ENCODE measurements around the gene ACAA2. TPM values are rescaled to one million over a fixed set of nuclear protein-coding genes. Genes with fewer than 3 reads are reported as not detected.

The ACAA2 gene
- total and polyA plus RNA-seq, 9 donors, result 28.6 to 96.2 (median 44.1) TPM

- Histone ChIP-seq H3K4me3 (no peak overlapping the region), H3K27ac (no peak overlapping the region), H3K4me1 (ENCODE audit: insufficient read depth) (no peaks in the 10 kb centered on the region), H3K9me3 (no peaks in the 10 kb centered on the region), H3K36me3 (no peaks in the 10 kb centered on the region), H3K27me3 (no peaks in the 10 kb centered on the region)
- WGBS, 3 donors, result 14 to 26% (median 21%) methylated on average over 3 of the region's 3 CpGs
- no peak for DNase-seq
- intact Hi-C loops (cut with DNase I), result loop anchor here in 2 of 4 donors (10.0 kb wide), 1 partner anchor 199 kb away; the partner anchor contains the start of gene LIPG (in 2 of the 2)
- TF ChIP-seq POLR2A (IDR thresholded peaks at IDR 0.05), result no peak
- TF ChIP-seq, protein P1, sequence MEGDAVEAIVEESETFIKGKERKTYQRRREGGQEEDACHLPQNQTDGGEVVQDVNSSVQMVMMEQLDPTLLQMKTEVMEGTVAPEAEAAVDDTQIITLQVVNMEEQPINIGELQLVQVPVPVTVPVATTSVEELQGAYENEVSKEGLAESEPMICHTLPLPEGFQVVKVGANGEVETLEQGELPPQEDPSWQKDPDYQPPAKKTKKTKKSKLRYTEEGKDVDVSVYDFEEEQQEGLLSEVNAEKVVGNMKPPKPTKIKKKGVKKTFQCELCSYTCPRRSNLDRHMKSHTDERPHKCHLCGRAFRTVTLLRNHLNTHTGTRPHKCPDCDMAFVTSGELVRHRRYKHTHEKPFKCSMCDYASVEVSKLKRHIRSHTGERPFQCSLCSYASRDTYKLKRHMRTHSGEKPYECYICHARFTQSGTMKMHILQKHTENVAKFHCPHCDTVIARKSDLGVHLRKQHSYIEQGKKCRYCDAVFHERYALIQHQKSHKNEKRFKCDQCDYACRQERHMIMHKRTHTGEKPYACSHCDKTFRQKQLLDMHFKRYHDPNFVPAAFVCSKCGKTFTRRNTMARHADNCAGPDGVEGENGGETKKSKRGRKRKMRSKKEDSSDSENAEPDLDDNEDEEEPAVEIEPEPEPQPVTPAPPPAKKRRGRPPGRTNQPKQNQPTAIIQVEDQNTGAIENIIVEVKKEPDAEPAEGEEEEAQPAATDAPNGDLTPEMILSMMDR (IDR thresholded peaks at IDR 0.05), result no peak
- TF ChIP-seq EP300 (IDR thresholded peaks at IDR 0.05), result no peak
Observed at GRCh38 chr18:49764032-49764431, 49.3 kb downstream of the ACAA2 start.

DNA sequence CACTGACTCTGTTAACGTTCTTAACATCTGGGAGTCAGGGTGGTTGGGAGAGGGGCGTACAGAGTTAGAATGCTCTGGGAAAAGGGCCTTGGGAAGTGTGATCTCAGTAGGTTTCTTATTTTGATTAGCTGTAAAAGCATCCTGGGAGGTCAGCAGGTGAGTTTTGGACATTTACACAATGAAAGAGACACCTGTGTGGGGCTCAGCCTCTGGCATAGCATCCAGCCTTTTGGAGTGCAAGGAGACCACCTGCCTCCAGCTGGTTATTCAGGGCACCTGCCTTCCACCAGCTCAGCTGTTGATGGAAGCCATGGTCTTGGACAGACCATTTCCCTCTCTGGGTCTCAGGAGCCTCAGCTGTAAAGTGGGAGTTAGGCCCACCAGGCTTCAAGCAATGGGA is 49.7 kb downstream of the ACAA2 start:
- no peak overlapping the region for H3K27ac ChIP-seq
- no peaks in the 10 kb centered on the region for H3K27me3 ChIP-seq
- no peaks in the 10 kb centered on the region for H3K4me1 ChIP-seq (ENCODE audit: insufficient read depth)
- DNase-seq, result no peak
- H3K9me3 ChIP-seq, result no peaks in the 10 kb centered on the region
- intact Hi-C loops (cut with DNase I), result loop anchor here in 2 of 4 donors (10.0 kb wide), 1 partner anchor 199 kb away; the partner anchor contains the start of gene LIPG (in 2 of the 2)
- H3K36me3 ChIP-seq, result no peaks in the 10 kb centered on the region
- WGBS, 3 donors, result 85 to 94% (median 93%) methylated on average over 2 of the region's 2 CpGs
- H3K4me3 ChIP-seq, result no peak overlapping the region
- TF ChIP-seq, protein P1 (IDR thresholded peaks at IDR 0.05), result no peak
- TF ChIP-seq EP300 (IDR thresholded peaks at IDR 0.05) (no peak), POLR2A (IDR thresholded peaks at IDR 0.05) (no peak)

DNA sequence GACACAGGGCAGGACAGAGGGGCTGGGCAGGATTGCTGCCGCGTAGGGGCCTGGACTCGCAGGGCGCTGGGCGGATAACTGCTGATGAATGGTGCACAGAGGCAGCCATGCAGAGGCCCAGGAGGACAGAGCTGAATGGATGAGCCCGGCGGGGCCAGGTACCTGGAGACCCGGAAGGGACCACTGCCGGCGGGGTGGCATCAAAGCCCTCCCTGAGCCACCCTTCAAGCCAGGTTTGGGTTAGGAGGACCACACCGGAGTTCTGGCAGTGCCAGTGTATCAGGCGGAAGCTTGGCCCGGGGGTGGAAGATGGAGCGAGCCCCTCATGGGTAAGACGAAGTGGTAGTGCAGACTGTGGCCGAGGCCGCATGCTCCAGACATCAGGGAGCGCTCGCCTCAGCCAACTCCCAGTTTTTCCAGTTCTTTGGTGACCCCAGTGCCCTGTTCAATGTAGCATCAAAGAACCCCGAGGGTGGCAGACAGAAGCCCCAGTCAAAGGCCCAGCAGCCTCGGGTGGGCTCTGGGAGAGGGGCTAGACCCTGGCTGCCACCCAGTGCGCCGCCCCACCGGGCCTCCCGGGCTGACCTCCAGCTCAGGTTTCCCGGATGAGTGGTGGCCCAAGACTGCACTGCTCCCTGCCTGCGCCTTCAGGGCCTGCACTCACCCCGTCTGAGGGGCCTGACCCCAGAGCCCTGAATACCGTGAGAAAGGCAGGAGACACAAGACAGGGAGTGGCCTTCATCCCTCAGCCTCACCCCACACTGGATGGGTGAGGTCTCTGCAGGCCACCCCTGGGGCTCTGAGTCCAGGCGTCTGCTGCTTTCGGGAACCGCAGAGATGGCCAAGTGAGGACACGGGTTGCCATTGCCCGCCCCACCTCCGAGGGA is 50.9 kb downstream of the ACAA2 start:
- DNase-seq, result no peak
- intact Hi-C loops (cut with DNase I), result loop anchor here in 2 of 4 donors (10.0 kb wide), 1 partner anchor 198 kb away; the partner anchor contains the start of gene LIPG (in 2 of the 2)

GRCh38 chr18:49761771-49762170 is 51.6 kb downstream of the ACAA2 start:
- intact Hi-C loops (cut with DNase I), result loop anchor here in 2 of 4 donors (10.0 kb wide), 1 partner anchor 197 kb away; the partner anchor contains the start of gene LIPG (in 2 of the 2)
- H3K36me3 ChIP-seq, result no peaks in the 10 kb centered on the region
- no peaks in the 10 kb centered on the region for H3K27me3 ChIP-seq
- 78 to 84% (median 84%) methylated on average over 9 to 10 of the region's 10 CpGs for WGBS, 3 donors
- no peaks in the 10 kb centered on the region for H3K4me1 ChIP-seq (ENCODE audit: insufficient read depth)
- DNase-seq, result no peak
- TF ChIP-seq EP300 (IDR thresholded peaks at IDR 0.05) (no peak), POLR2A (IDR thresholded peaks at IDR 0.05) (no peak)
- TF ChIP-seq, protein P1 (IDR thresholded peaks at IDR 0.05), result no peak
- no peak overlapping the region for H3K27ac ChIP-seq
- H3K4me3 ChIP-seq, result no peak overlapping the region
- H3K9me3 ChIP-seq, result no peaks in the 10 kb centered on the region

More for the DNA sequence above, 50.9 kb downstream of the ACAA2 start:
- H3K27ac ChIP-seq, result no peak overlapping the region
- WGBS, 3 donors, result 89 to 90% (median 90%) methylated on average over 35 of the region's 35 CpGs
- TF ChIP-seq POLR2A (IDR thresholded peaks at IDR 0.05), result no peak
- TF ChIP-seq, protein P1 (IDR thresholded peaks at IDR 0.05), result no peak
- no peak for TF ChIP-seq EP300 (IDR thresholded peaks at IDR 0.05)
- no peak overlapping the region for H3K4me3 ChIP-seq
- no peaks in the 10 kb centered on the region for H3K4me1 ChIP-seq (ENCODE audit: insufficient read depth)
- H3K36me3 ChIP-seq, result no peaks in the 10 kb centered on the region
- no peaks in the 10 kb centered on the region for H3K9me3 ChIP-seq
- H3K27me3 ChIP-seq, result no peaks in the 10 kb centered on the region
